CD14-positive monocyte (primary cell): ENCODE measurements around the gene IL16. TPM values are rescaled to one million over a fixed set of nuclear protein-coding genes. Genes with fewer than 3 reads are reported as not detected.
A peak's percentile ranks its signal among the peaks of the same experiment; 100 is the strongest.

Experiments used
- DNase-seq, 3 donors: peaks; one replicate each; pipeline ENCODE4 v3.0.0-alpha.2; 2011 to 2022
- H2AFZ ChIP-seq: 2 replicates; pipeline ENCODE4 v1.6.0; 2012; ENCODE audit warnings: mild to moderate bottlenecking, low read depth, low read length, inconsistent platforms; ENCODE audit not compliant: insufficient read depth, poor library complexity, severe bottlenecking
- H3K27ac ChIP-seq, 2 donors: 1 replicate in 1 of 2; 2 replicates in 1 of 2; pipeline ENCODE4 v1.5.1; 2012 to 2013; ENCODE audit warnings: low read length in 2 of 2, control low read depth in 1 of 2, inconsistent platforms in 1 of 2, low read depth in 1 of 2, mild to moderate bottlenecking in 1 of 2
- H3K27me3 ChIP-seq, 2 donors: one replicate each; pipeline versions ENCODE4 v1.6.0 to v1.6.1; 2011 to 2013; ENCODE audit warnings: low read length in 2 of 2; ENCODE audit not compliant: control insufficient read depth in 2 of 2, insufficient read depth in 2 of 2
- H3K36me3 ChIP-seq, 2 donors: replicated peaks in 1 of 2; 1 replicate in 1 of 2; 2 replicates in 1 of 2; pipeline versions ENCODE4 v1.5.1 to v1.6.1; 2012 to 2013; ENCODE audit warnings: low read length in 2 of 2, control low read depth in 1 of 2, inconsistent platforms in 1 of 2, mild to moderate bottlenecking in 1 of 2; ENCODE audit not compliant: insufficient read depth in 2 of 2, control insufficient read depth in 1 of 2
- H3K4me1 ChIP-seq, 2 donors: 1 replicate in 1 of 2; 2 replicates in 1 of 2; pipeline versions ENCODE4 v1.5.1 to v1.6.1; 2012 to 2013; ENCODE audit warnings: low read length in 2 of 2, control low read depth in 1 of 2, inconsistent platforms in 1 of 2, mild to moderate bottlenecking in 1 of 2, moderate library complexity in 1 of 2; ENCODE audit not compliant: insufficient read depth in 2 of 2, control insufficient read depth in 1 of 2
- H3K4me2 ChIP-seq: replicated peaks from 2 replicates; pipeline ENCODE3; 2012; ENCODE audit warnings: low read length, moderate library complexity, mild to moderate bottlenecking; ENCODE audit not compliant: poor library complexity, severe bottlenecking; ENCODE audit errors: extremely low read depth
- H3K4me3 ChIP-seq, 3 experiments: fragments of 200-600 bp in 1 of 3; sonication (generic) in 1 of 3; replicated peaks in 1 of 3; 1 replicate in 2 of 3; 2 replicates in 1 of 3; pipeline ENCODE4 v1.5.1; 2011 to 2013; ENCODE audit warnings: low read length in 3 of 3, mild to moderate bottlenecking in 3 of 3, control low read depth in 2 of 3, low read depth in 2 of 3, inconsistent platforms in 1 of 3, moderate library complexity in 1 of 3
- H3K79me2 ChIP-seq: 2 replicates; pipeline ENCODE4 v1.6.0; 2012; ENCODE audit warnings: mild to moderate bottlenecking, control low read depth, inconsistent platforms, low read length, moderate library complexity; ENCODE audit not compliant: insufficient read depth
- H3K9ac ChIP-seq: 2 replicates; pipeline ENCODE4 v1.6.0; 2017; ENCODE audit warnings: low read length, mild to moderate bottlenecking; ENCODE audit not compliant: insufficient read depth, poor library complexity, severe bottlenecking
- H3K9me3 ChIP-seq, 2 donors: replicated peaks in 1 of 2; 1 replicate in 1 of 2; 2 replicates in 1 of 2; pipeline versions ENCODE4 v1.5.1 to v1.6.1; 2012 to 2013; ENCODE audit warnings: low read length in 2 of 2, control low read depth in 1 of 2; ENCODE audit not compliant: control insufficient read depth in 1 of 2, insufficient read depth in 1 of 2
- H4K20me1 ChIP-seq: 2 replicates; pipeline ENCODE4 v1.6.0; 2012; ENCODE audit warnings: mild to moderate bottlenecking, low read length, control low read depth, moderate library complexity; ENCODE audit not compliant: insufficient read depth
- H3K27ac Mint-ChIP-seq, 7 donors: one replicate each; pipeline ENCODE4 v1.8.0; 2020; ENCODE audit warnings: mild to moderate bottlenecking in 7 of 7, mixed read lengths in 7 of 7, moderate library complexity in 6 of 7, inconsistent platforms in 2 of 7
- H3K27me3 Mint-ChIP-seq, 3 donors: one replicate each; pipeline ENCODE4 v1.8.0; 2021 to 2022; ENCODE audit warnings: low read depth in 3 of 3, mild to moderate bottlenecking in 3 of 3, mixed read lengths in 3 of 3, moderate library complexity in 3 of 3, inconsistent platforms in 1 of 3
- H3K36me3 Mint-ChIP-seq, 2 donors: one replicate each; pipeline ENCODE4 v1.8.0; 2020; ENCODE audit warnings: mixed read lengths in 2 of 2, inconsistent platforms in 1 of 2, mild to moderate bottlenecking in 1 of 2
- H3K4me1 Mint-ChIP-seq: one replicate; pipeline ENCODE4 v1.8.0; 2020; ENCODE audit warnings: mild to moderate bottlenecking, mixed read lengths
- H3K4me3 Mint-ChIP-seq, 2 donors: one replicate each; pipeline ENCODE4 v1.8.0; 2020; ENCODE audit warnings: mild to moderate bottlenecking in 2 of 2, mixed read lengths in 2 of 2, moderate library complexity in 1 of 2
- H3K9me3 Mint-ChIP-seq, 7 donors: one replicate each; pipeline ENCODE4 v1.8.0; 2020 to 2022; ENCODE audit warnings: mixed read lengths in 7 of 7, mild to moderate bottlenecking in 6 of 7, moderate library complexity in 6 of 7, inconsistent platforms in 2 of 7
- WGBS: methylation state at CpG from one replicate; pipeline ENCODE4 v1.1.5; 2013; ENCODE audit warnings: missing lambda C conversion rate; ENCODE audit not compliant: insufficient coverage; 5-methylcytosine and 5-hydroxymethylcytosine counted together
- intact Hi-C, 2 donors: fragments of 100-400 bp; cut with micrococcal nuclease; formaldehyde crosslinking; loops; one replicate each; pipeline versions ENCODE4 v1.15.0 to v1.15.1; 2023
- polyA plus RNA-seq, 3 donors: library from polyadenylated mRNA; depleted of rRNA in 1 of 3; unstranded in 2 of 3; stranded (reverse) in 1 of 3; fragments of 300-500 nt in 2 of 3; fragments of >200 nt in 1 of 3; fragmentation: Illumina TruSeq in 2 of 3; gene quantifications; 1 replicate in 2 of 3; 2 replicates in 1 of 3; pipeline ENCODE4 v1.2.3, GENCODE V29; 2012 to 2021
- TF ChIP-seq, protein P1 (sequence below): fragments of 200-600 bp; IDR thresholded peaks from one replicate; pipeline ENCODE4 v1.8.0; 2022; ENCODE audit warnings: antibody characterized with exemption, mild to moderate bottlenecking

Gene IL16
- polyA plus RNA-seq, 3 donors = 64.8 to 95.1 (median 71.5) TPM

GRCh38 chr15:81314378-81314777, 117.7 kb downstream of the IL16 start:
- Histone ChIP-seq H3K9ac (no peak overlapping the region), H3K4me3 (no peak overlapping the region), H3K4me1 (peaks cover 40 to 50% of the 10 kb centered on the region in 2 donors), H4K20me1 (peaks cover 28% of the 10 kb centered on the region), H3K4me2 (no peak overlapping the region), H3K79me2 (peaks cover 6% of the 10 kb centered on the region), H3K9me3 (no peaks in the 10 kb centered on the region), H2AFZ (no peak overlapping the region), H3K27ac (peak overlapping the region in 1 of 2 donors; percentile 50), H3K36me3 (peaks cover 10 to 39% of the 10 kb centered on the region in 2 donors), H3K27me3 (no peaks in the 10 kb centered on the region)
- intact Hi-C loops = no loop called here
- H3K27ac Mint-ChIP-seq = peak overlapping the region in 5 of 7 donors; percentile 32 to 83 (median 77)
- WGBS = 94% methylated on average over 3 of the region's 5 CpGs
- TF ChIP-seq, protein P1, sequence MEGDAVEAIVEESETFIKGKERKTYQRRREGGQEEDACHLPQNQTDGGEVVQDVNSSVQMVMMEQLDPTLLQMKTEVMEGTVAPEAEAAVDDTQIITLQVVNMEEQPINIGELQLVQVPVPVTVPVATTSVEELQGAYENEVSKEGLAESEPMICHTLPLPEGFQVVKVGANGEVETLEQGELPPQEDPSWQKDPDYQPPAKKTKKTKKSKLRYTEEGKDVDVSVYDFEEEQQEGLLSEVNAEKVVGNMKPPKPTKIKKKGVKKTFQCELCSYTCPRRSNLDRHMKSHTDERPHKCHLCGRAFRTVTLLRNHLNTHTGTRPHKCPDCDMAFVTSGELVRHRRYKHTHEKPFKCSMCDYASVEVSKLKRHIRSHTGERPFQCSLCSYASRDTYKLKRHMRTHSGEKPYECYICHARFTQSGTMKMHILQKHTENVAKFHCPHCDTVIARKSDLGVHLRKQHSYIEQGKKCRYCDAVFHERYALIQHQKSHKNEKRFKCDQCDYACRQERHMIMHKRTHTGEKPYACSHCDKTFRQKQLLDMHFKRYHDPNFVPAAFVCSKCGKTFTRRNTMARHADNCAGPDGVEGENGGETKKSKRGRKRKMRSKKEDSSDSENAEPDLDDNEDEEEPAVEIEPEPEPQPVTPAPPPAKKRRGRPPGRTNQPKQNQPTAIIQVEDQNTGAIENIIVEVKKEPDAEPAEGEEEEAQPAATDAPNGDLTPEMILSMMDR = no peak
- peaks cover 0 to 2% (median 0%) of the 10 kb centered on the region in 7 donors for H3K9me3 Mint-ChIP-seq
- DNase-seq = no peak
- H3K36me3 Mint-ChIP-seq = peaks cover 60 to 62% of the 10 kb centered on the region in 2 donors
- peaks cover 0 to 4% (median 0%) of the 10 kb centered on the region in 3 donors for H3K27me3 Mint-ChIP-seq
- peaks cover 61% of the 10 kb centered on the region for H3K4me1 Mint-ChIP-seq
- H3K4me3 Mint-ChIP-seq = no peak overlapping the region

DNA sequence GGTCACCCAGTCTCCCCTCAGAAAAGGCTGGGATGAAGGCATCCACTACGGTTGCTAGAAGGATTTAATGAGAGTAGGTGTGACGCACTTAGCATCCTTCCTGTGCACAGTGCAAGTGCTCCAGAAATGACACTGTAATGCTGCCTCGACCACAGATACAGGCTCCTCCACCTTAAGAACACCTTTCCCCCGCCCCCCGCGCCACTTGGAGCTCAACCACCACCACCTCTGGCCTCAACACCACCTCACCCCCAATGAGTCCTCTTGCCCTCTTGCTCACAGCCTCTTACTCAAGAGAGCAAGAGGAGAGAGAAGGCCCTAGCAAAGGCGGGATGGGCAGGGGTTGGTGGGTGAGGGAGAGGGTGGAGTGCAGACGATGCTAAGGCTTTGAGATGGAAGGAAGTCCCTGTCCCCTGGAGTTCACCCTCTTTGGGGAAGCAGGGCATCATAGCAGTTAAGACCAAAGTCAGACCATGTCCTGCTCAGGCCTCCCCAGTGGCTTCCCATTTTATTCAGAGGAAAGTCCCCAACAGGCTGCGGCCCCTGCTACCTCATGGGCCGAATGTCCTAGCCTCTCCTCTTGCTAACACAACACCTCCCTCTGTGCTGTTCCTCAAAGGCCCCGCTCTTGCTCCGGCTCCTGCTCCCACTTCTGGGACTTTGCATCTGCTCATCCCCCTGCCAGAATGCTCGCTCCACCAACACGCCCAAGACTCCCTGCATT, 118.9 kb downstream of the IL16 start:
- TF ChIP-seq, protein P1 = no peak
- no peak overlapping the region for H3K4me3 Mint-ChIP-seq
- peaks cover 30 to 37% of the 10 kb centered on the region in 2 donors for H3K4me1 ChIP-seq

More for the DNA sequence above, 118.9 kb downstream of the IL16 start:
- H3K4me3 ChIP-seq = no peak overlapping the region
- WGBS = 86% methylated on average over 7 of the region's 14 CpGs
- H3K36me3 Mint-ChIP-seq = peaks cover 53 to 55% of the 10 kb centered on the region in 2 donors
- intact Hi-C loops = no loop called here
- H3K27me3 ChIP-seq = no peaks in the 10 kb centered on the region
- H3K79me2 ChIP-seq = peaks cover 6% of the 10 kb centered on the region
- no peak overlapping the region for H2AFZ ChIP-seq
- DNase-seq = peak in 2 of 3 donors; percentile 45 to 71
- H3K4me2 ChIP-seq = no peak overlapping the region
- H3K9me3 Mint-ChIP-seq = peaks cover 0 to 2% (median 0%) of the 10 kb centered on the region in 7 donors
- no peaks in the 10 kb centered on the region for H3K9me3 ChIP-seq
- H3K4me1 Mint-ChIP-seq = peaks cover 49% of the 10 kb centered on the region
- H4K20me1 ChIP-seq = peaks cover 15% of the 10 kb centered on the region
- H3K27ac Mint-ChIP-seq = peak overlapping the region in 6 of 7 donors; percentile 2 to 85 (median 71)
- H3K27me3 Mint-ChIP-seq = peaks cover 0 to 4% (median 0%) of the 10 kb centered on the region in 3 donors
- H3K36me3 ChIP-seq = peaks cover 3 to 39% of the 10 kb centered on the region in 2 donors
- H3K27ac ChIP-seq = peak overlapping the region; percentile 10 to 12
- no peak overlapping the region for H3K9ac ChIP-seq
